Left cardiac atrium (tissue), 4 donors: ENCODE data around the gene FAM193A. TPM values are rescaled to one million over a fixed set of nuclear protein-coding genes. Genes with fewer than 3 reads are reported as not detected.

Source experiments
- ATAC-seq, 2 donors: fragments of 200-7000 bp; cut with Tn5 transposase; one replicate each; pipeline ENCODE4 v1.9.1; 2020; ENCODE audit warnings: mild to moderate bottlenecking in 2 of 2, moderate library complexity in 2 of 2
- DNase-seq: peaks from one replicate; pipeline ENCODE4 v3.0.0-alpha.2; 2020
- intact Hi-C, 2 donors: fragments of 100-400 bp; cut with DNase I; formaldehyde crosslinking; loops; one replicate each; pipeline versions ENCODE4 v1.14.1 to v1.15.1; 2022 to 2023
- long read RNA-seq: library from polyadenylated mRNA; unstranded; transcript quantifications from one replicate; pipeline ENCODE4 v2.0.0, GENCODE V29; 2021
- total RNA-seq, 2 donors: library from RNA; stranded (reverse); fragmentation: NEBNext Ultra II Directional; extraction: Animal tissue kit (Norgen Biotek cat#: 25700); gene quantifications; one replicate each; pipeline ENCODE4 v1.2.1, GENCODE V29; 2021
- donor health status: DM: no; HTN: yes; CAD: no.
- donor health status: DM: no; HTN: yes; CAD: no; lungs with severe emphysema.
- donor health status: DM: yes; HTN: yes; CAD: no.
- donor health status: Dilated cardiomyopathy.

FAM193A gene
- 10 to 100 TPM; 15.1 to 16.6 TPM for total RNA-seq
- long read RNA-seq, partial matches to known transcripts = 8 of 12 reads
- long read RNA-seq, other reads (novel, unspliced or antisense) = 4 of 12 reads

- peak; percentile 97 to 98 for ATAC-seq
- DNase-seq = peak; percentile 99
- intact Hi-C loops = loop anchor here in 1 of 2 donors (10.0 kb wide), 1 partner anchor 72 kb away; the partner anchor contains the start of gene RNF4
These were observed at the start of gene FAM193A for GRCh38 chr4:2536193-2537010. TSS of gene FAM193A (plus strand) at chr4:2536647. CDS start at chr4:2536916, 269 bp downstream.

- intact Hi-C loops = no loop called here
- no peak for ATAC-seq
These were observed 49.5 kb upstream of the FAM193A start for GRCh38 chr4:2486981-2487380.

GRCh38 chr4:2487632-2488031, 48.8 kb upstream of the FAM193A start:
- DNase-seq (no peak), ATAC-seq (no peak)
- intact Hi-C loops = no loop called here

More at GRCh38 chr4:2486981-2487380, 49.5 kb upstream of the FAM193A start:
- no peak for DNase-seq

GRCh38 chr4:2489081-2489805, 47.2 kb upstream of the FAM193A start:
- DNase-seq (no peak), ATAC-seq (no peak)
- intact Hi-C loops = no loop called here

GRCh38 chr4:2489841-2490552, 46.5 kb upstream of the FAM193A start:
- no peak for DNase-seq
- intact Hi-C loops = no loop called here
- ATAC-seq = no peak

GRCh38 chr4:2492970-2493369, 43.5 kb upstream of the FAM193A start:
- DNase-seq (no peak), ATAC-seq (no peak)
- intact Hi-C loops = no loop called here

- ATAC-seq (peak; percentile 33 to 54), DNase-seq (peak; percentile 27)
These were observed 41.5 kb upstream of the FAM193A start for GRCh38 chr4:2494992-2495391.

GRCh38 chr4:2497324-2497723, 39.1 kb upstream of the FAM193A start:
- intact Hi-C loops = no loop called here
- ATAC-seq (no peak), DNase-seq (no peak)

More at GRCh38 chr4:2494992-2495391, 41.5 kb upstream of the FAM193A start:
- intact Hi-C loops = no loop called here

GRCh38 chr4:2497931-2498330, 38.5 kb upstream of the FAM193A start:
- DNase-seq (no peak), ATAC-seq (peak in 1 of 2 donors; percentile 46)
- intact Hi-C loops = no loop called here

GRCh38 chr4:2500547-2500946, 35.9 kb upstream of the FAM193A start:
- ATAC-seq (no peak), DNase-seq (no peak)
- intact Hi-C loops = no loop called here

- peak in 1 of 2 donors; percentile 40 for ATAC-seq
- intact Hi-C loops = no loop called here
- no peak for DNase-seq
These were observed 35.3 kb upstream of the FAM193A start for GRCh38 chr4:2501034-2501594.

- intact Hi-C loops = no loop called here
- DNase-seq (no peak), ATAC-seq (no peak)
These were observed 32.6 kb upstream of the FAM193A start for GRCh38 chr4:2503809-2504208.

GRCh38 chr4:2507259-2507658, 29.2 kb upstream of the FAM193A start:
- ATAC-seq (no peak), DNase-seq (no peak)

GRCh38 chr4:2507855-2508254, 28.6 kb upstream of the FAM193A start:
- no peak for ATAC-seq
- intact Hi-C loops = no loop called here
- DNase-seq = no peak

More at GRCh38 chr4:2507259-2507658, 29.2 kb upstream of the FAM193A start:
- intact Hi-C loops = no loop called here

GRCh38 chr4:2510351-2511259, 25.8 kb upstream of the FAM193A start:
- ATAC-seq = no peak
- intact Hi-C loops = no loop called here
- DNase-seq = no peak

GRCh38 chr4:2511645-2512131, 24.8 kb upstream of the FAM193A start:
- no peak for DNase-seq
- no peak for ATAC-seq
- intact Hi-C loops = no loop called here

- ATAC-seq (no peak), DNase-seq (no peak)
- intact Hi-C loops = no loop called here
These were observed 23.9 kb upstream of the FAM193A start for GRCh38 chr4:2512396-2513135.
